H1 (cell line): ENCODE measurements around the gene PHF23. TPM values are rescaled to one million over a fixed set of nuclear protein-coding genes. Genes with fewer than 3 reads are reported as not detected.
A peak's percentile ranks its signal among the peaks of the same experiment; 100 is the strongest.

ENCODE experiments used
- ASH2L ChIP-seq: fragments of 200-600, 300-600 bp; sonication (generic); IDR thresholded peaks from one replicate; pipeline ENCODE4 v1.7.1; 2017; ENCODE audit warnings: low read length
- CBX5 ChIP-seq: fragments of 300-800, 300-1000 bp; sonication (generic); IDR thresholded peaks from 2 replicates; pipeline ENCODE4 v1.7.1; 2016; ENCODE audit warnings: antibody characterized with exemption, low read length, low read depth
- CHD7 ChIP-seq: fragments of 300-600 bp; sonication (generic); IDR thresholded peaks from 2 replicates; pipeline ENCODE4 v1.7.1; 2012; ENCODE audit warnings: low read length, moderate library complexity, mild to moderate bottlenecking, inconsistent platforms; ENCODE audit not compliant: insufficient replicate concordance
- CREB1 ChIP-seq: IDR thresholded peaks from 2 replicates; pipeline ENCODE4 v1.6.1; 2012; ENCODE audit warnings: inconsistent platforms
- CTBP2 ChIP-seq: IDR thresholded peaks from 2 replicates; pipeline ENCODE4 v1.7.0; 2011; ENCODE audit warnings: borderline replicate concordance, mild to moderate bottlenecking, moderate library complexity, mixed read lengths, low read length; ENCODE audit not compliant: insufficient read depth, insufficient read length
- JUN ChIP-seq: IDR thresholded peaks from 2 replicates; pipeline ENCODE4 v1.6.1; 2011; ENCODE audit warnings: low read depth, mild to moderate bottlenecking, improper control_type of control experiment, low read length
- JUND ChIP-seq: IDR thresholded peaks from 2 replicates; pipeline ENCODE4 v1.6.1; 2011; ENCODE audit warnings: mild to moderate bottlenecking, improper control_type of control experiment, low read length
- SP1 ChIP-seq: IDR thresholded peaks from 2 replicates; pipeline ENCODE4 v1.6.1; 2011; ENCODE audit warnings: low read depth, low read length
- SP4 ChIP-seq: IDR thresholded peaks from 2 replicates; pipeline ENCODE4 v1.6.1; 2012; ENCODE audit warnings: low read length, inconsistent platforms
- SRF ChIP-seq: IDR thresholded peaks from 2 replicates; pipeline ENCODE4 v1.6.1; 2011; ENCODE audit warnings: mild to moderate bottlenecking, low read depth, low read length, moderate library complexity
- USF2 ChIP-seq: IDR thresholded peaks from 2 replicates; pipeline ENCODE4 v1.6.1; 2011; ENCODE audit warnings: low read length, improper control_type of control experiment
- polyA plus RNA-seq, 7 experiments: library from polyadenylated mRNA; depleted of rRNA in 3 of 7; stranded (reverse) in 5 of 7; unstranded in 2 of 7; fragments of >200 nt in 5 of 7; fragments of 200-250 nt in 2 of 7; gene quantifications; 1 replicate in 5 of 7; 2 replicates in 1 of 7; 4 replicates in 1 of 7; pipeline versions ENCODE4 v1.2.1 to v1.2.3, GENCODE V29; 2011 to 2013; ENCODE audit warnings: missing spikeins in 2 of 7, mixed read lengths in 2 of 7
- total RNA-seq: library from RNA; stranded (reverse); fragmentation: NEBNext Ultra II Directional; extraction: Animal tissue kit (Norgen Biotek cat#: 25700); gene quantifications from 2 replicates; pipeline ENCODE4 v1.2.1, GENCODE V29; 2021

The PHF23 gene
- total and polyA plus RNA-seq, 2 of the 8 experiments (the other 6 are each of a cell fraction or from before 2014, with no cell fraction given): 47.5 to 62.8 TPM

GRCh38 chr17:7204828-7205461 is 34.3 kb downstream of the PHF23 start (continued):
- TF ChIP-seq CHD7 (no peak), USF2 (no peak), SP1 (peak; percentile 90), SP4 (peak; percentile 93), CREB1 (peak; percentile 88), JUND (0 out of 2 replicates have a peak, but pooled peaks have one; percentile 21), SRF (no peak), ASH2L (no peak), CBX5 (no peak), JUN (no peak), CTBP2 (peak; percentile 44)
